GM21423 (cell line): Measurements from ENCODE around the gene POF1B.
"Not testable (repeated sequence)": the region's sequence is repeated elsewhere in the genome, so short reads cannot be mapped to it uniquely, and the experiment has no call there.

Experiments
- ATAC-seq: cut with Tn5 transposase; IDR thresholded peaks from one replicate; pipeline ENCODE4 v1.9.1; 2021; ENCODE audit warnings: mild to moderate bottlenecking, moderate library complexity; ENCODE audit not compliant: unreplicated experiment

POF1B gene

GRCh38 chrX:85379174-85379907, at the start of gene POF1B:
Gene POF1B, minus strand, starts transcription at chrX:85379665. Its CDS starts 211 bp downstream, at chrX:85379454.
- no peak for ATAC-seq

GRCh38 chrX:85429066-85429465, 49.6 kb upstream of the POF1B start:
- no peak for ATAC-seq

GRCh38 chrX:85419293-85419692, 39.8 kb upstream of the POF1B start:
- ATAC-seq = no peak

- ATAC-seq = no peak
Observed at GRCh38 chrX:85391878-85392238, 12.4 kb upstream of the POF1B start.

GRCh38 chrX:85391185-85391877, 11.9 kb upstream of the POF1B start:
- ATAC-seq = no peak

- no peak for ATAC-seq
Observed at GRCh38 chrX:85381602-85382001, 2.1 kb upstream of the POF1B start.

GRCh38 chrX:85378461-85378860, 1.0 kb downstream of the POF1B start:
- no peak for ATAC-seq

GRCh38 chrX:85375333-85375738, 4.1 kb downstream of the POF1B start:
- ATAC-seq = no peak

- no peak for ATAC-seq
Observed at GRCh38 chrX:85365370-85365995, 14.0 kb downstream of the POF1B start.

- no peak for ATAC-seq
Observed at GRCh38 chrX:85359051-85359450, 20.4 kb downstream of the POF1B start.

GRCh38 chrX:85345523-85345922, 33.9 kb downstream of the POF1B start:
- no peak for ATAC-seq

- no peak for ATAC-seq
Observed at GRCh38 chrX:85327060-85327333, 52.5 kb downstream of the POF1B start.

GRCh38 chrX:85326234-85327059, 53.0 kb downstream of the POF1B start:
- no peak for ATAC-seq

GRCh38 chrX:85311348-85311747, 68.1 kb downstream of the POF1B start:
- ATAC-seq = not testable (repeated sequence)

GRCh38 chrX:85309717-85310116, 69.7 kb downstream of the POF1B start:
- no peak for ATAC-seq

GRCh38 chrX:85303544-85303943, 75.9 kb downstream of the POF1B start:
- no peak for ATAC-seq

- ATAC-seq = no peak
Observed at GRCh38 chrX:85288992-85289723, 90.3 kb downstream of the POF1B start.

- not testable (repeated sequence) for ATAC-seq
Observed at GRCh38 chrX:85285286-85285685, 94.2 kb downstream of the POF1B start.

- ATAC-seq = peak; percentile 48
Observed at GRCh38 chrX:85244450-85245211, 134.8 kb downstream of the POF1B start.
